Skeletal muscle satellite cell (primary cell): ENCODE measurements around the gene TFPI.

Experiments
- H3K27me3 ChIP-seq: 2 replicates; pipeline ENCODE4 v1.7.0; 2013; ENCODE audit warnings: low read length; ENCODE audit not compliant: control insufficient read depth, insufficient read depth
- H3K36me3 ChIP-seq: 2 replicates; pipeline ENCODE4 v1.7.0; 2013; ENCODE audit warnings: mild to moderate bottlenecking, control low read depth, low read length; ENCODE audit not compliant: insufficient read depth
- H3K4me1 ChIP-seq: 2 replicates; pipeline ENCODE4 v1.7.0; 2013; ENCODE audit warnings: low read length; ENCODE audit not compliant: control insufficient read depth, insufficient read depth
- H3K4me2 ChIP-seq: 2 replicates; pipeline ENCODE4 v1.7.0; 2013; ENCODE audit warnings: mild to moderate bottlenecking, low read length
- H3K4me3 ChIP-seq: 2 replicates; pipeline ENCODE4 v1.7.0; 2013; ENCODE audit warnings: low read length
- H3K9ac ChIP-seq: 2 replicates; pipeline ENCODE4 v1.7.0; 2013; ENCODE audit warnings: mild to moderate bottlenecking, low read depth, low read length, moderate library complexity
- H3K9me3 ChIP-seq: replicated peaks from 2 replicates; pipeline ENCODE4 v1.7.0; 2013; ENCODE audit warnings: mild to moderate bottlenecking, control low read depth, low read length

TFPI gene

GRCh38 chr2:187497858-187498463, 56.3 kb downstream of the TFPI start:
- H3K36me3 ChIP-seq: peaks cover 55% of the 10 kb centered on the region
- H3K9me3 ChIP-seq: peaks cover 2% of the 10 kb centered on the region
- H3K4me2 ChIP-seq: no peak overlapping the region
- no peaks in the 10 kb centered on the region for H3K27me3 ChIP-seq
- H3K9ac ChIP-seq: no peak overlapping the region
- no peak overlapping the region for H3K4me3 ChIP-seq
- H3K4me1 ChIP-seq: peaks cover 22% of the 10 kb centered on the region

GRCh38 chr2:187497140-187497539, 57.1 kb downstream of the TFPI start:
- Histone ChIP-seq H3K9me3 (peaks cover 2% of the 10 kb centered on the region), H3K36me3 (peaks cover 61% of the 10 kb centered on the region), H3K4me2 (no peak overlapping the region), H3K4me3 (no peak overlapping the region), H3K9ac (no peak overlapping the region), H3K27me3 (no peaks in the 10 kb centered on the region), H3K4me1 (peaks cover 18% of the 10 kb centered on the region)

GRCh38 chr2:187495324-187495723, 58.9 kb downstream of the TFPI start:
- H3K36me3 ChIP-seq: peaks cover 72% of the 10 kb centered on the region
- H3K4me1 ChIP-seq: peaks cover 3% of the 10 kb centered on the region

GRCh38 chr2:187493877-187494568, 60.2 kb downstream of the TFPI start:
- Histone ChIP-seq H3K4me3 (no peak overlapping the region), H3K9ac (no peak overlapping the region), H3K4me1 (no peaks in the 10 kb centered on the region), H3K27me3 (no peaks in the 10 kb centered on the region), H3K36me3 (peaks cover 68% of the 10 kb centered on the region), H3K9me3 (peaks cover 2% of the 10 kb centered on the region), H3K4me2 (no peak overlapping the region)

More at GRCh38 chr2:187495324-187495723, 58.9 kb downstream of the TFPI start:
- Histone ChIP-seq H3K27me3 (no peaks in the 10 kb centered on the region), H3K4me3 (no peak overlapping the region), H3K9me3 (peaks cover 2% of the 10 kb centered on the region), H3K4me2 (no peak overlapping the region), H3K9ac (no peak overlapping the region)

GRCh38 chr2:187493180-187493579, 61.1 kb downstream of the TFPI start:
- Histone ChIP-seq H3K36me3 (peaks cover 68% of the 10 kb centered on the region), H3K9ac (no peak overlapping the region), H3K4me1 (no peaks in the 10 kb centered on the region), H3K4me3 (no peak overlapping the region), H3K9me3 (peaks cover 2% of the 10 kb centered on the region), H3K27me3 (no peaks in the 10 kb centered on the region), H3K4me2 (no peak overlapping the region)

GRCh38 chr2:187486241-187486640, 68.0 kb downstream of the TFPI start:
- H3K9me3 ChIP-seq: no peaks in the 10 kb centered on the region
- no peaks in the 10 kb centered on the region for H3K4me1 ChIP-seq
- H3K4me3 ChIP-seq: no peak overlapping the region
- H3K27me3 ChIP-seq: no peaks in the 10 kb centered on the region
- H3K4me2 ChIP-seq: no peak overlapping the region
- peaks cover 40% of the 10 kb centered on the region for H3K36me3 ChIP-seq
- H3K9ac ChIP-seq: no peak overlapping the region

- H3K4me3 ChIP-seq: no peak overlapping the region
- peaks cover 43% of the 10 kb centered on the region for H3K36me3 ChIP-seq
- H3K27me3 ChIP-seq: no peaks in the 10 kb centered on the region
- no peak overlapping the region for H3K9ac ChIP-seq
- H3K4me1 ChIP-seq: no peaks in the 10 kb centered on the region
- H3K4me2 ChIP-seq: no peak overlapping the region
- H3K9me3 ChIP-seq: no peaks in the 10 kb centered on the region
These were observed 68.7 kb downstream of the TFPI start for GRCh38 chr2:187485523-187485922.

- H3K9ac ChIP-seq: no peak overlapping the region
- peaks cover 52% of the 10 kb centered on the region for H3K36me3 ChIP-seq
- H3K9me3 ChIP-seq: no peaks in the 10 kb centered on the region
- no peak overlapping the region for H3K4me3 ChIP-seq
- H3K27me3 ChIP-seq: no peaks in the 10 kb centered on the region
- H3K4me2 ChIP-seq: no peak overlapping the region
- peaks cover 3% of the 10 kb centered on the region for H3K4me1 ChIP-seq
These were observed 70.7 kb downstream of the TFPI start for GRCh38 chr2:187483537-187483936.

- Histone ChIP-seq H3K9me3 (no peaks in the 10 kb centered on the region), H3K4me3 (no peak overlapping the region), H3K9ac (no peak overlapping the region), H3K4me2 (no peak overlapping the region), H3K4me1 (peaks cover 3% of the 10 kb centered on the region), H3K36me3 (peaks cover 58% of the 10 kb centered on the region), H3K27me3 (no peaks in the 10 kb centered on the region)
These were observed 71.4 kb downstream of the TFPI start for GRCh38 chr2:187482796-187483195.

- Histone ChIP-seq H3K9ac (no peak overlapping the region), H3K9me3 (no peaks in the 10 kb centered on the region), H3K4me2 (no peak overlapping the region), H3K4me1 (peaks cover 3% of the 10 kb centered on the region), H3K36me3 (peaks cover 68% of the 10 kb centered on the region), H3K4me3 (no peak overlapping the region), H3K27me3 (no peaks in the 10 kb centered on the region)
These were observed 72.7 kb downstream of the TFPI start for GRCh38 chr2:187481543-187481942.

- H3K9ac ChIP-seq: no peak overlapping the region
- H3K4me3 ChIP-seq: no peak overlapping the region
- H3K9me3 ChIP-seq: no peaks in the 10 kb centered on the region
- peaks cover 3% of the 10 kb centered on the region for H3K4me1 ChIP-seq
- H3K4me2 ChIP-seq: no peak overlapping the region
- no peaks in the 10 kb centered on the region for H3K27me3 ChIP-seq
- peaks cover 75% of the 10 kb centered on the region for H3K36me3 ChIP-seq
These were observed 75.5 kb downstream of the TFPI start for GRCh38 chr2:187478719-187479118.

- H3K9me3 ChIP-seq: no peaks in the 10 kb centered on the region
- H3K4me3 ChIP-seq: no peak overlapping the region
- peaks cover 65% of the 10 kb centered on the region for H3K36me3 ChIP-seq
- no peak overlapping the region for H3K9ac ChIP-seq
- no peak overlapping the region for H3K4me2 ChIP-seq
- no peaks in the 10 kb centered on the region for H3K27me3 ChIP-seq
- H3K4me1 ChIP-seq: peaks cover 3% of the 10 kb centered on the region
These were observed 77.2 kb downstream of the TFPI start for GRCh38 chr2:187477051-187477450.
